RWPE1 (cell line): ENCODE data around the gene HELLS.

Source experiments
- CTCF ChIA-PET: fragments of 350-600 bp; sonication (Branson Sonifier 250); formaldehyde crosslinking; extraction: SDS; loops from one replicate; lab custom pipeline; 2021; lab: Yijun Ruan, JAX
- POLR2A ChIA-PET: fragments of 400-600 bp; formaldehyde crosslinking; extraction: SDS; loops from one replicate; lab custom pipeline; 2020; ENCODE audit warnings: antibody characterized with exemption; ENCODE audit not compliant: low non-redundant PET; lab: Yijun Ruan, JAX
- DNase-seq: peaks from one replicate; pipeline ENCODE4 v3.0.0; 2012; ENCODE audit warnings: low spot score
- H3K27ac ChIP-seq: fragments of 450-650 bp; 2 replicates; pipeline ENCODE4 v1.5.1; 2017
- TF ChIP-seq, protein P1 (sequence below): fragments of 450-650 bp; conservative IDR thresholded peaks from 2 replicates; pipeline ENCODE4 v1.5.1; 2017; ENCODE audit warnings: low read depth, mild to moderate bottlenecking

Gene HELLS

DNA sequence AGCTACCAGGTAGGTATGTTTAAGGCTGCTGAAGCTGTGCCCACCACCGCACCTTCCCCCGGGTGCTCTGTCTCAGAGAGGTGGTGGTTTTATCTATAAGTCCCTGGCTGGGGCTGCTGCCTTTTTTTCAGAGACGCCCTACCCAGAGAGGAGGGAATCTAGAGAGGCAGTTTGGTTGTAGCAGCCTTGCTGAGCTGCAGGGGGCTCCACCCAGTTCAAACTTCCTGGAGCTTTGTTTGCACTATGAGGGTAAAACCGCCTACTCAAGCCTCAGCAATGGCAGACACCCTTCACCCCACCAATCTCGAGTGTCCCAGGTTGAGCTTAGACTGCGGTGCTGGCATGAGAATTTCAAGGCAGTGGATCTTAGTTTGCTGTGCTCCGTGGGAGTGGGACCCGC is 94.3 kb downstream of the HELLS start:
- CTCF ChIA-PET: no interaction called here
- DNase-seq: no peak
- POLR2A ChIA-PET: no interaction called here
- TF ChIP-seq, protein P1, sequence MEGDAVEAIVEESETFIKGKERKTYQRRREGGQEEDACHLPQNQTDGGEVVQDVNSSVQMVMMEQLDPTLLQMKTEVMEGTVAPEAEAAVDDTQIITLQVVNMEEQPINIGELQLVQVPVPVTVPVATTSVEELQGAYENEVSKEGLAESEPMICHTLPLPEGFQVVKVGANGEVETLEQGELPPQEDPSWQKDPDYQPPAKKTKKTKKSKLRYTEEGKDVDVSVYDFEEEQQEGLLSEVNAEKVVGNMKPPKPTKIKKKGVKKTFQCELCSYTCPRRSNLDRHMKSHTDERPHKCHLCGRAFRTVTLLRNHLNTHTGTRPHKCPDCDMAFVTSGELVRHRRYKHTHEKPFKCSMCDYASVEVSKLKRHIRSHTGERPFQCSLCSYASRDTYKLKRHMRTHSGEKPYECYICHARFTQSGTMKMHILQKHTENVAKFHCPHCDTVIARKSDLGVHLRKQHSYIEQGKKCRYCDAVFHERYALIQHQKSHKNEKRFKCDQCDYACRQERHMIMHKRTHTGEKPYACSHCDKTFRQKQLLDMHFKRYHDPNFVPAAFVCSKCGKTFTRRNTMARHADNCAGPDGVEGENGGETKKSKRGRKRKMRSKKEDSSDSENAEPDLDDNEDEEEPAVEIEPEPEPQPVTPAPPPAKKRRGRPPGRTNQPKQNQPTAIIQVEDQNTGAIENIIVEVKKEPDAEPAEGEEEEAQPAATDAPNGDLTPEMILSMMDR: no peak
- no peak overlapping the region for H3K27ac ChIP-seq

DNA sequence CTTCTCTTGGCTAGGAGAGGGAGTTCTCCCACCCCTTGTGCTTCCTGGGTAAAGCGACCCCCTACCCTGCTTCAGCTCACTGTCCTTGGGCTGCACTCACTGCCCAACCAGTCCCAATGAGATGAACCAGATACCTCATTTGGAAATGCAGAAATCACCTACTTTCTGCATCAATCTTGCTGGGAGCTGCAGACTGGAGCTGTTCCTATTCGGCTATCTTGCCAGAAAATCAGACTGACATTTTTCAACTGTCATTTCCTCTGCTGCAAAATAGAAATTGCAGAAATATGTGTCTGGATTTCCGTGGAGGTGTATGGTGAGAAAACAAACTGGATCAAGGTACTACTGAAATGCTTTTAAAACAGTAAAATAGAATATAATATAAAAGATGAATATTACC is 95.0 kb downstream of the HELLS start:
- POLR2A ChIA-PET: interaction anchor here (0.6 kb wide), 1 partner anchor 672 kb away, joined by 9 read pairs; no protein-coding TSS in a partner anchor
- no peak overlapping the region for H3K27ac ChIP-seq
- TF ChIP-seq, protein P1: no peak
- CTCF ChIA-PET: interaction anchor here (0.5 to 0.6 kb wide), 2 partner anchors 563 to 1122 kb away, joined by 3 to 5 read pairs; no protein-coding TSS in a partner anchor
- no peak for DNase-seq

DNA sequence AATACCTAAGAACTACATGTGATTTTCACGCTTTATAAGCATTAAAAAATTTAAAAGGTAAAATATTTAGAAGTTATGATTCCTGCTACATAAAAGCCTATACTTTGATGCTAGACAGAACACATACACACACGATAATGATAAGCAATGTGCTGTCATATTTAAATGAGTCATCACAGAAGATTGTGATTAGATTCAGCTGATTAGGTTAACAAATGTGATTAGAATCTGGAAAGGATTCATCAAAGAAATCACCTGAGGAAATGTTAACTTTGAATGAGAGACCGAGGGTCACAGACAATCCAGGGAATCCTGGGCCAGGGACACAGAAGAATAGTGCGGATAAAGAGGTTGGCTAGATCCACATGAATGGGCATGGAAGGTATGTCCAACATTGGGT is 95.9 kb downstream of the HELLS start:
- ChIA-PET POLR2A (no interaction called here), CTCF (no interaction called here)
- DNase-seq: no peak
- TF ChIP-seq, protein P1: no peak
- no peak overlapping the region for H3K27ac ChIP-seq

DNA sequence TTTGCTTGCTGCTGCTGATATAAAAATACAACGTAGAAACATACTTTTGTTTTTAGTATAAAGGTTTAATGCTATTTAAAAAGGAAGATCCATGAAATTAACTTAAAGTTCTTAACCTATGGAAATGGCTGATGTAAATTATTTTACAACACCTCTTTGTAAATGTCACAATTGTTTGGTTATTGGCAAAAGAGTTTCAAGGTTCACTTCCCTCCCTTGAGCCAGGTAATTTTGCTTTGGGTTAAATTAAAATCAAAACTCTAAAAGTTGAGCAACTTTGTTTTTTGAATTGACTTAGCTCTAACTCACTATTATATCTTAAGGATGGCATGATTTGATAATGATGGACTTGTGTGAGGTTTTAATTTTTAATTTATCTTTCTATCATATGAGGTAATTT is 98.8 kb downstream of the HELLS start:
- H3K27ac ChIP-seq: no peak overlapping the region
- TF ChIP-seq, protein P1: no peak
- POLR2A ChIA-PET: no interaction called here
- DNase-seq: no peak
- CTCF ChIA-PET: no interaction called here

DNA sequence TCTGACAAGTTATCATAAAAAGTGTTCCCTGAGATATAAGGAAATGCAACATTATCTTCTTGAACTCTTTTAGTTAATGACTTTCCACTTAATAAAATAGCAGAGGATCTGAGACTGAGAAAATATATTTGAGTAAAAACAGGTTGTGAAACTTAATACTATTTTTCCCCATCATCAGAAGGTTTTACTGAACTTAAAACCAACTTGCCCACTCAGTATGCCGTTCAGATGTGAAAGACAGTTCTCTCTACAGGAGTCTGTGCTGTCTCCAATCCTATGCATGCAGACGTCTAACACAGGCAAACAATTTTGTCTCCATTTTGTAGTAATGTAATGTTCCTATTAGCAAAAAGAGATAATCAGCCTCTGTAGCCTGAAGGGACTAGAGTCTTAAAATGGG is 99.7 kb downstream of the HELLS start:
- H3K27ac ChIP-seq: no peak overlapping the region
- ChIA-PET POLR2A (no interaction called here), CTCF (no interaction called here)
- no peak for DNase-seq
- TF ChIP-seq, protein P1: no peak
